GM19193 (cell line): ENCODE data around the gene TMEM132D.

Source experiments
- POLR2A ChIP-seq: IDR thresholded peaks from 4 replicates; pipeline ENCODE4 v1.6.1; 2011; ENCODE audit not compliant: insufficient read depth, insufficient read length; ENCODE audit errors: extremely low read depth

Gene TMEM132D

GRCh38 chr12:129631316-129631715 lies 272.5 kb downstream of the TMEM132D start:
- TF ChIP-seq POLR2A, result no peak

DNA sequence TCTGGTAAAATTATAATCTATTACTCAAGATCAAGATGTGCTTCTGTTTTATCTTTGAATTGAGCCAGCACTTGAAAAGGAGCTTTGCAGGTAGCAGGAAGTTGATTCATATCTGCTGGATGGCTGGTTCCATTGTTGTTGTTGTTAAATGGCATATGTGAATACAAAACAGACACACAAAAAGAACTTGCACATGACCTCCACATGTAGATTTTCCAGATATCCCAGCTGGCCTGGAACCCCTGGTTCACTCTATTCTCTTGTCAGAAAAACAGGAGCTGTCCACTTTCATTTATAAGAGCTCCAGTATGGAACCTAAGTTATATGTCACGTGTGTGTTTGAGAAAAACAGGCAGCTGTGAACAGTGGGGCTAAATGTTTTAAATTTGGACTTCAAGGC lies 273.9 kb downstream of the TMEM132D start:
- no peak for TF ChIP-seq POLR2A

- no peak for TF ChIP-seq POLR2A
Observed at GRCh38 chr12:129622566-129622965, 281.3 kb downstream of the TMEM132D start.

DNA sequence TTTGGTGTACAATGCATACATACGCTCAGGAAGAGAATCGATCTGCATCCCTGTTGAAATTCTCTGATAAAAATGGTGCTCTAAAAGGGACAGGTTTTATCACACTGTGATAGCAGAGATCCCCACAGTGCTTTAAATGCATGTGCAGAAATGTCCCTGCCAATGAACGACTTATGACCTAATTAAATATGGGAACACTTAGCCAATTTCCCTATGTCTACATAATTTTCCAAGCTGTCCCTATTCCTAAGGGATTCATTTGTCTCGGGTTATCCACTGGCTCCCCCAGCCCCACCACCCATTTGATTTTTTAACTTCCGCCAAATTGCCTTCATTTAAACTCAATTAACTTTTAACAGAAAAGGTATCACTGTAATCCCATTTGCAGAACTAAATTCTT lies 284.6 kb downstream of the TMEM132D start:
- no peak for TF ChIP-seq POLR2A

DNA sequence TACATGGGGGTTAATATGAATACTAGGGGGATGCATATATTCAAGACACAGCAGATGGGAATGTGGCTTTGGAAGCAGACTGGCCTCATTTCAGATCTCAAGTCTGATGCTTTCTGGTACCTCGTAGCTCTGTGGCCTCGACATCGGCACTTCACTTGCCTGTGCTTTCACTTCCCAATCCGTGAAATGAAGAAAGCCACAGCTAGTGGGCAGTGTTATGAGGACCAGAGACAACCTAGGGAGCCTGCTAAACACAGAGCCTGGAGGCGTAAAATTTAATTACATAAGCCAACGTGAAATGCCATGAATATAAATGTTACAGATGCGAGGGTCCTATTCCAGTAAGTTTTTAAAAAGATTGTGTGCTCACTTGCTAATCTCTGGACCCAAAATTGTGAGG lies 286.0 kb downstream of the TMEM132D start:
- TF ChIP-seq POLR2A, result no peak

DNA sequence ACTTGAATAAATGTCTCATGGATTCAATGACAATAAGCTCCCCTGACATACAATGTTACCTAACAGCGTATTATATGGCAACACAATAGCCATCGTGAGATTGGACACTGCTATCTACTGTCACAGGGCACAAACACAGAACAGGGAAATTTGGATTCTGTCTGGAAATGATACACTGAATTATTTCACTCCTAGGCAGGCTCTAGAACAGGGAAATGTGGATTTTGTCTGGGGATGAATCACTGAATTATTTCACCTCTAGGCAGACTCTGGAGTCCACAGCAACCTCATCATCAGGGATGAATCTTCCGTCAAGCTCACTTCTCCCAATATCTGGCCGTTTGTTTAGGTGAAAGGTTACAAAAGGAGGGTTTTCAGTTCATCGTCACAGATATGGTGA lies 288.8 kb downstream of the TMEM132D start:
- no peak for TF ChIP-seq POLR2A

DNA sequence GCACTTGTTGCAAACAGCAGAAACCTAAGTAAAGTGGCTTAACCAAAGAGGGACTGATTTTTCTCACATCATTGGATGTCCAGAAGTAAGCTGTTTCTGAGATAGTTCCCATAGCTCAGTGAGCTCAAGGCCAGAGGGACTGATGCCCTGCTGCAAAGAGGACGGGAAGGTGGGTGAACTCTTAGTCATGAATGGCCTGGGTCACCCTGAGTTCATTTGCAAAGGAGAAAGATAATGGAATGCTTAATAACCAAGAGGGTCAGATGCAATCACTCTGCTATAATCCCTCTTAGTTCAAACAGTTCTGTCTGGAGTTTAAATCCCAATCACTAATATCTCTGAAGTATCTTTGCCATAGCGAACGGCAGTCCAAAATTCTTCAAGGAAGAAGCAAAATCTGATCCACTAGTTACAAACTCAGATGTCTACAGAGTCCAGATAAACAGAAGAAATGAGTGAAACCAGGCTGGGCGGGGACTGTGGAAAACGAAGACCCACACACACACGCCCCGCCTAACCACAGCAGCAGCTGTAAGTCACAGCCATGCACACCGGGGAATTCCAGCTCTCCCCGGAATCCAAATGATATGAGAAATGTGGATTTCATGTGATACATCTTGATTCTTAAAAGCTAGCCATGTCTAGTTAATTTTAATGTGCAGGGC lies 289.5 kb downstream of the TMEM132D start:
- no peak for TF ChIP-seq POLR2A

- TF ChIP-seq POLR2A, result no peak
Observed at GRCh38 chr12:129613314-129613713, 290.5 kb downstream of the TMEM132D start.

GRCh38 chr12:129610601-129611120 lies 293.2 kb downstream of the TMEM132D start:
- no peak for TF ChIP-seq POLR2A

DNA sequence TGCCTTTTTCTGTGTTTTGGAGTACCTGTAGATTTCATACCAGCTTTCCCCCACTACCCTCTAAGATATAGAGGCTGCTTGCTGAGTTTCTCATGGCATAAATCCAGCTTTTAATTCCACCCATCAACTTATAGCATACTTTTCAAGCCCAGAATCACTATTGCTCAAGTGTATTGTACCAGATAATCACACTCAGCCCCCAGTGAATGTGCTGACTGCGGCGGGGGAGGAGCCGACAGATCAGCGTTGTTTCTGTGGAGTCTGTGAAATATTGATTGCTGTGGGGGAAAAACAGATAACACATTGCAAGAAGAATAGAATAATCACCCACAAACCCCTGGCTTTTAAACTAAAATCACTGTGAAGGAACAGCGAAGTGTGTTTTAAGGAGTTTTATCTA lies 296.1 kb downstream of the TMEM132D start:
- no peak for TF ChIP-seq POLR2A

- no peak for TF ChIP-seq POLR2A
Observed at GRCh38 chr12:129607301-129607700, 296.5 kb downstream of the TMEM132D start.

DNA sequence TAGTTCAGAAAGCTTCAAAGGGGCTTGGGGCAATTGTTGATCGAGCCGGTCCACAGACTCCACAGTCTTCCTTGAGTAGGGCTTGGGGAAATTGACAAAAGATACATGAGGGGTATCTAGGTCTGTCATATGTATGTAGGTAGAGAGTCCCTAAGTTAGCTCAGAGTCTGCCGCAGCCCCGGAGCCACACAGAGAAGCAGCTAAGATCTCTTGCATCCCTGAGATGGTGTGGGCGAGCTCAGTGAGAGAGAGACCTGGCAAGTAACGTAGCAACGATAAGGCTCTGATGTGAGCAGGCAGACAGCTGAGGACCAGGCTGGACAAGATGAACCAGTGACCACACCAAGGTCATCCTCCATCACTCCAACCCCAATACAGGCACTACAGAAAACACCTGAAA lies 297.6 kb downstream of the TMEM132D start:
- no peak for TF ChIP-seq POLR2A

- TF ChIP-seq POLR2A, result no peak
Observed at GRCh38 chr12:129605666-129606065, 298.2 kb downstream of the TMEM132D start.

- no peak for TF ChIP-seq POLR2A
Observed at GRCh38 chr12:129604506-129604905, 299.3 kb downstream of the TMEM132D start.

DNA sequence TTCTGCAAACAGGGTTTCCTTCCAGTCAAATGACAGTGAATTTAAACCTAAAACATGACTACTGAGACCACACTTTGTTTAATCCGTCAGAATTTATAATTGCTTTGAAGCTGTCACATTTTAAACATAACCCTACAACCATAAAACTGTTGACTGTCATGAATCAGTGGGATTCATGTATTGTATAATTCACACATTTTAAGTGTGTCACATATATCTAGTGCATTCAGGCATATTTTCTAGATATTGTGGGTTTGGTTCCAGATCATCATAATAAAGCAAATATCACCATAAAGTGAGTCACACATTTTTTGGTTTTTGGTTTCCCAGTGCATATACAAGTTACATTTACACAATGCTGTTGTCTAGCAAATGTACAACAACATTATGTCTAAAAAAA lies 304.4 kb downstream of the TMEM132D start:
- TF ChIP-seq POLR2A, result no peak

DNA sequence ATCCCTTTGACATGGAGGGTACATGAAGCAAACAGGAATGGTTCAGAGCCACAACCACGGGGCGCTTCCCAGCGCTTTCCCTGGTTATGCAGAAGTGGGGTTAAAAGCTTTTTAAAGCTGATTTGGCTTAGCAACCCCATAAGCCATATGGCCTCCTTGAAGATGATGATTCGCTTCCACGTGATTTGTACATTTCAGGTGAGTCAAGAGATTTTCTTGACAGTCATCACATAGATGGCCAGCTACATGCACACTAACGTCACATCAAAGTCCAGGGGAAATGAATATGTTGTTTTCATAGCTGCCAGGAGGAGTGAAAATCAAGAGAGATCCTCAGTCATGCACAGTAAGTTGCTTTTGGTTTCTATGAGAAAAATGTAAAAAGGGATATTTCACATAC lies 309.7 kb downstream of the TMEM132D start:
- TF ChIP-seq POLR2A, result no peak

GRCh38 chr12:129592449-129592848 lies 311.4 kb downstream of the TMEM132D start:
- no peak for TF ChIP-seq POLR2A
